Activated CD8-positive, alpha-beta T cell treated with anti-CD3 and anti-CD28 coated beads, Interleukin-2, amount 10 ng/mL, durations not matched to agents 7 days and 5 days (primary cell): ENCODE data around the gene SHPK. TPM values are rescaled to one million over a fixed set of nuclear protein-coding genes. Genes with fewer than 3 reads are reported as not detected.
"Not testable (repeated sequence)": the region's sequence is repeated elsewhere in the genome, so short reads cannot be mapped to it uniquely, and the experiment has no call there.

Experiments used
- ATAC-seq: fragments of 150-1000 bp; cut with Tn5 transposase; one replicate; pipeline ENCODE4 v1.10.0; 2021; ENCODE audit warnings: moderate library complexity
- CTCF ChIA-PET: fragments of 350-600 bp; sonication (Branson Sonifier 250); formaldehyde crosslinking; loops from one replicate; lab custom pipeline; 2021; ENCODE audit warnings: antibody characterized with exemption; lab: Charles Lee
- POLR2A ChIA-PET: fragments of 350-600 bp; sonication (Branson Sonifier 250); formaldehyde crosslinking; loops from one replicate; lab custom pipeline; 2021; ENCODE audit warnings: antibody characterized with exemption; lab: Charles Lee
- DNase-seq: peaks from one replicate; pipeline ENCODE4 v3.0.0-alpha.2; 2020
- H3K27ac Mint-ChIP-seq: one replicate; pipeline ENCODE4 v1.8.0; 2021; ENCODE audit warnings: mild to moderate bottlenecking, mixed read lengths
- H3K27me3 Mint-ChIP-seq: one replicate; pipeline ENCODE4 v1.8.0; 2021; ENCODE audit warnings: low read depth, mixed read lengths
- H3K36me3 Mint-ChIP-seq: one replicate; pipeline ENCODE4 v1.8.0; 2021; ENCODE audit warnings: low read depth, mixed read lengths
- H3K4me1 Mint-ChIP-seq: one replicate; pipeline ENCODE4 v1.8.0; 2021; ENCODE audit warnings: low read depth, mixed read lengths
- H3K4me3 Mint-ChIP-seq: one replicate; pipeline ENCODE4 v1.8.0; 2021; ENCODE audit warnings: mild to moderate bottlenecking, mixed read lengths
- H3K9me3 Mint-ChIP-seq: one replicate; pipeline ENCODE4 v1.8.0; 2022; ENCODE audit warnings: mixed read lengths; ENCODE audit not compliant: insufficient read depth
- total RNA-seq, 2 experiments: library from RNA; stranded (reverse); gene quantifications; one replicate each; pipeline ENCODE4 v1.2.3, GENCODE V29; 2021

Gene SHPK
- total RNA-seq, 2 experiments from 2014 or later, result 12.0 to 12.5 TPM

DNA sequence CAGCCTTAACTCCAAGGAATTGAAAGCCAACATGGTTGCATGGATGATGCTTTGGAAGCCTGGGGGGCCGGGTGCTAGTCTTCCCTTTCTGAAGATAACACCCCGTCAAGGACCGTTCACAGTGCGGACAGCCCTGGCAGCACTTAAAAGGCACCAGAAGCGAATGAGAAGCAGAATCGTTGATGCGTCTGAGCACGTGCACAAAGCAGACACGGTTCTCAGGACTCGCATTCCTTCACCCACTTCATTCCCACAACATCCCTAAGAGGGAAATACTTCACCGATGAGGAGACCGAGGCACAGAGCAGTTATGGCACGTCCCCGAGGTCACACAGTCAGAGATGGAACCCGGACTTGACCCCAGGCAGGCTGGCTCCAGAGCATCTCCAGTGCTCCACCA lies 41.1 kb downstream of the SHPK start:
- H3K36me3 Mint-ChIP-seq, result no peaks in the 10 kb centered on the region
- ChIA-PET POLR2A (no interaction called here), CTCF (no interaction called here)
- DNase-seq (no peak), ATAC-seq (no peak)
- no peak overlapping the region for H3K4me3 Mint-ChIP-seq
- no peaks in the 10 kb centered on the region for H3K27me3 Mint-ChIP-seq
- no peak overlapping the region for H3K27ac Mint-ChIP-seq
- no peaks in the 10 kb centered on the region for H3K9me3 Mint-ChIP-seq
- no peaks in the 10 kb centered on the region for H3K4me1 Mint-ChIP-seq

GRCh38 chr17:3594051-3594800 lies 41.8 kb downstream of the SHPK start:
- Mint-ChIP-seq H3K27me3 (no peaks in the 10 kb centered on the region), H3K4me1 (no peaks in the 10 kb centered on the region), H3K36me3 (no peaks in the 10 kb centered on the region), H3K27ac (no peak overlapping the region), H3K9me3 (no peaks in the 10 kb centered on the region), H3K4me3 (no peak overlapping the region)
- ChIA-PET CTCF (no interaction called here), POLR2A (no interaction called here)
- ATAC-seq (no peak), DNase-seq (no peak)

DNA sequence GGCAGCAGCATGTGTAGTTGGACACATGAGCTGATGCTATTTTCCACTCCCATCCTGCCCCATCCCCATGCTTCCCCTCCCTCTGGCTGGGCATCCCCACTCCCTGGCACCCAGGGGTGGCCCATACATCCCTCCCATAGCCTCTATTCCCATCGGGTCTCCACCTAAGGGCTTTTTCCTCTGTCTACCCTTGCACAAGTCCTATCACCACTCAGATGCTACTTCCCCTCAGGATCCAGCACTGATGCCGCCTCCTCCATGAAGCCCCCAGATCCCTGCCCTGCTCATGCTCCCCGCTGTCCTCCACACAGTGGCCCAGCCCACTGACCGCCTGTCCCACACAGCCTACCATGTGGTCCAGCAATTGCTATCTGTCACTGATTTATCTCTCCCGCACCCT lies 42.7 kb downstream of the SHPK start:
- H3K27ac Mint-ChIP-seq, result no peak overlapping the region
- POLR2A ChIA-PET, result no interaction called here

GRCh38 chr17:3592216-3592860 lies 43.7 kb downstream of the SHPK start:
- CTCF ChIA-PET, result interaction anchor here (1.8 kb wide), 1 partner anchor 9 kb away, joined by 4 read pairs; no protein-coding TSS in a partner anchor
- Mint-ChIP-seq H3K27ac (no peak overlapping the region), H3K36me3 (no peaks in the 10 kb centered on the region), H3K4me3 (no peak overlapping the region), H3K27me3 (no peaks in the 10 kb centered on the region), H3K4me1 (no peaks in the 10 kb centered on the region), H3K9me3 (no peaks in the 10 kb centered on the region)
- POLR2A ChIA-PET, result no interaction called here
- DNase-seq, result no peak
- ATAC-seq, result no peak

More for the DNA sequence above, 42.7 kb downstream of the SHPK start:
- H3K4me3 Mint-ChIP-seq, result no peak overlapping the region
- ATAC-seq (no peak), DNase-seq (no peak)
- no peaks in the 10 kb centered on the region for H3K4me1 Mint-ChIP-seq
- H3K27me3 Mint-ChIP-seq, result no peaks in the 10 kb centered on the region
- no peaks in the 10 kb centered on the region for H3K36me3 Mint-ChIP-seq
- CTCF ChIA-PET, result no interaction called here
- no peaks in the 10 kb centered on the region for H3K9me3 Mint-ChIP-seq

GRCh38 chr17:3590768-3591167 lies 45.3 kb downstream of the SHPK start:
- no peak overlapping the region for H3K4me3 Mint-ChIP-seq
- ATAC-seq (no peak), DNase-seq (no peak)
- ChIA-PET POLR2A (no interaction called here), CTCF (interaction anchor here (1.3 to 1.8 kb wide), 2 partner anchors 11 to 12 kb away, joined by 4 read pairs; no protein-coding TSS in a partner anchor)
- no peaks in the 10 kb centered on the region for H3K4me1 Mint-ChIP-seq
- H3K27ac Mint-ChIP-seq, result no peak overlapping the region
- no peaks in the 10 kb centered on the region for H3K9me3 Mint-ChIP-seq
- no peaks in the 10 kb centered on the region for H3K27me3 Mint-ChIP-seq
- no peaks in the 10 kb centered on the region for H3K36me3 Mint-ChIP-seq

- Mint-ChIP-seq H3K36me3 (no peaks in the 10 kb centered on the region), H3K27ac (no peak overlapping the region), H3K27me3 (no peaks in the 10 kb centered on the region), H3K4me1 (no peaks in the 10 kb centered on the region), H3K4me3 (no peak overlapping the region), H3K9me3 (no peaks in the 10 kb centered on the region)
- ChIA-PET CTCF (interaction anchor here (1.8 kb wide), 1 partner anchor 12 kb away, joined by 4 read pairs; no protein-coding TSS in a partner anchor), POLR2A (no interaction called here)
- ATAC-seq, result no peak
- no peak for DNase-seq
Measured at GRCh38 chr17:3590231-3590630, 45.8 kb downstream of the SHPK start.

- no peak overlapping the region for H3K27ac Mint-ChIP-seq
- no peaks in the 10 kb centered on the region for H3K4me1 Mint-ChIP-seq
- POLR2A ChIA-PET, result no interaction called here
- H3K36me3 Mint-ChIP-seq, result no peaks in the 10 kb centered on the region
- DNase-seq (no peak), ATAC-seq (no peak)
- CTCF ChIA-PET, result no interaction called here
- no peak overlapping the region for H3K4me3 Mint-ChIP-seq
- no peaks in the 10 kb centered on the region for H3K9me3 Mint-ChIP-seq
- H3K27me3 Mint-ChIP-seq, result no peaks in the 10 kb centered on the region
Measured at GRCh38 chr17:3589784-3590183, 46.3 kb downstream of the SHPK start.

GRCh38 chr17:3585826-3586225 lies 50.2 kb downstream of the SHPK start:
- Mint-ChIP-seq H3K27ac (no peak overlapping the region), H3K4me3 (no peak overlapping the region), H3K36me3 (no peaks in the 10 kb centered on the region), H3K4me1 (no peaks in the 10 kb centered on the region), H3K9me3 (no peaks in the 10 kb centered on the region), H3K27me3 (no peaks in the 10 kb centered on the region)
- POLR2A ChIA-PET, result no interaction called here
- ATAC-seq, result no peak
- CTCF ChIA-PET, result no interaction called here
- DNase-seq, result no peak

GRCh38 chr17:3583456-3583855 lies 52.6 kb downstream of the SHPK start:
- peaks cover 3% of the 10 kb centered on the region for H3K36me3 Mint-ChIP-seq
- H3K27ac Mint-ChIP-seq, result no peak overlapping the region
- ATAC-seq, result no peak
- no peaks in the 10 kb centered on the region for H3K27me3 Mint-ChIP-seq
- ChIA-PET CTCF (no interaction called here), POLR2A (no interaction called here)
- no peaks in the 10 kb centered on the region for H3K9me3 Mint-ChIP-seq
- no peak overlapping the region for H3K4me3 Mint-ChIP-seq
- no peak for DNase-seq
- no peaks in the 10 kb centered on the region for H3K4me1 Mint-ChIP-seq

DNA sequence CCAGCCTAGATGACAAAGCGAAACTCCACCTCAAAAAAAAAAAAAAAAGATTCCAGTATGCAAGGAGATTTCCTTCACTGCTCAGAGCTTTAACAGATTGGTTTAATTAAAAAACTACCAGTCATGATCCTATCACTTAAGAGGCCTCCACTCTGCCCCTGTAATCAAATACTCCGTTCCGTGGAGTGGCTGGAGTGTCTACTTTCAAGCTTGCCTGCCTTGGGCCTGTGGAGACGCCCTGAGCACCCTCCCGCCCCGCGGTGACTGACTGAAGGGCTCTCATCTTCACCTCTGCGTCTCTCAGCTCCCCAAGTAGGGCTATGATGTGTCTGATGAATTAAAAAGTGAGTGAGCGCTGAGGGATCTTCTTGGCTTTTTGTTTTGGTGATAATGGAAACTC lies 53.1 kb downstream of the SHPK start:
- ChIA-PET POLR2A (no interaction called here), CTCF (no interaction called here)

GRCh38 chr17:3578667-3579066 lies 57.4 kb downstream of the SHPK start:
- CTCF ChIA-PET, H3K9me3 Mint-ChIP-seq, DNase-seq, H3K27ac Mint-ChIP-seq, H3K4me1 Mint-ChIP-seq, ATAC-seq, POLR2A ChIA-PET, H3K4me3 Mint-ChIP-seq, H3K27me3 Mint-ChIP-seq, H3K36me3 Mint-ChIP-seq: not testable (repeated sequence)

More for the DNA sequence above, 53.1 kb downstream of the SHPK start:
- Mint-ChIP-seq H3K4me3 (no peak overlapping the region), H3K4me1 (no peaks in the 10 kb centered on the region), H3K9me3 (no peaks in the 10 kb centered on the region), H3K27ac (no peak overlapping the region), H3K36me3 (peaks cover 3% of the 10 kb centered on the region), H3K27me3 (no peaks in the 10 kb centered on the region)
- DNase-seq, result no peak
- no peak for ATAC-seq

GRCh38 chr17:3576970-3577369 lies 59.1 kb downstream of the SHPK start:
- ChIA-PET POLR2A (no interaction called here), CTCF (no interaction called here)
- no peak overlapping the region for H3K27ac Mint-ChIP-seq
- no peak for ATAC-seq
- H3K4me3 Mint-ChIP-seq, result no peak overlapping the region
- no peak for DNase-seq
- no peaks in the 10 kb centered on the region for H3K27me3 Mint-ChIP-seq
- H3K9me3 Mint-ChIP-seq, result no peaks in the 10 kb centered on the region
- peaks cover 3% of the 10 kb centered on the region for H3K36me3 Mint-ChIP-seq
- no peaks in the 10 kb centered on the region for H3K4me1 Mint-ChIP-seq
